Measurements from ENCODE around the gene NHP2.

DNA sequence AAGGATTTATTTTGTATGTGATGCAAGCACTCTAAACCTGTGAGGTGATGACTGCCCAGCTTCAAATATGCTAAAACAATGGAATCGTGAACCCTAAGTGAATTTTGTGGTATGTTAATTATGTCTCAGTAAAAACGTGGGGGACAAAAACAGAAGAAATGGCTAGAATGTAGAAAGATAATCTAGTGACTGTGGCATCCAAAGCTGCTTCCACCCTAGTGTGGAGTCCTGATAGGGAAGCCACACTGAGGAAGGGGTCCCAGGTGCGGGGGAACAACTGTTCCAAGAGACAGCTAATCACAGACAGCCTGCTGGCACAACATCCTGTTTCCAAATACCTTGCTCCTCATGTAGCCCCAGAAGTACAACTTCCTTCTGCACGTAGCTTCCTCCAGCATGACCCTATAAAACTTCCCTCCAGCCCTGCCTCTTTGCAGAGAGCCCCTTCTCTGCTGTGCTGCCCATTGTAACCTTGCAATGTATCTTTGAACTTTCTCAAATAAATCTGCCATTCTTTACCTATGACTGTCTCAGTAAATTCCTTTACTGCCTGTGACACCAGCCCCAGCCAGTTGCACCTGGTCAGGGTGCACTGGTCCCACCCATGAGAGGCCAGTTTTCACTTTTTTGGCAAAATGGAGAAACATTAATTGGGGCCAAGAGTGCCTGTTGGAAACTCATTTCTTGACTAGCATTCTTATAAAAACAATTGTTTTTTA lies 28.6 kb upstream of the NHP2 start:
- TF ChIP-seq, protein P1, sequence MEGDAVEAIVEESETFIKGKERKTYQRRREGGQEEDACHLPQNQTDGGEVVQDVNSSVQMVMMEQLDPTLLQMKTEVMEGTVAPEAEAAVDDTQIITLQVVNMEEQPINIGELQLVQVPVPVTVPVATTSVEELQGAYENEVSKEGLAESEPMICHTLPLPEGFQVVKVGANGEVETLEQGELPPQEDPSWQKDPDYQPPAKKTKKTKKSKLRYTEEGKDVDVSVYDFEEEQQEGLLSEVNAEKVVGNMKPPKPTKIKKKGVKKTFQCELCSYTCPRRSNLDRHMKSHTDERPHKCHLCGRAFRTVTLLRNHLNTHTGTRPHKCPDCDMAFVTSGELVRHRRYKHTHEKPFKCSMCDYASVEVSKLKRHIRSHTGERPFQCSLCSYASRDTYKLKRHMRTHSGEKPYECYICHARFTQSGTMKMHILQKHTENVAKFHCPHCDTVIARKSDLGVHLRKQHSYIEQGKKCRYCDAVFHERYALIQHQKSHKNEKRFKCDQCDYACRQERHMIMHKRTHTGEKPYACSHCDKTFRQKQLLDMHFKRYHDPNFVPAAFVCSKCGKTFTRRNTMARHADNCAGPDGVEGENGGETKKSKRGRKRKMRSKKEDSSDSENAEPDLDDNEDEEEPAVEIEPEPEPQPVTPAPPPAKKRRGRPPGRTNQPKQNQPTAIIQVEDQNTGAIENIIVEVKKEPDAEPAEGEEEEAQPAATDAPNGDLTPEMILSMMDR (IDR thresholded peaks at IDR 0.05): no peak
- TF ChIP-seq EP300 (IDR thresholded peaks at IDR 0.05; ENCODE audit: low read depth) (no peak), POLR2AphosphoS5 (IDR thresholded peaks at IDR 0.05) (no peak)
